GM21526 (cell line): Measurements from ENCODE around the gene CACNA1B.
"Not testable (repeated sequence)": the region's sequence is repeated elsewhere in the genome, so short reads cannot be mapped to it uniquely, and the experiment has no call there.

Experiments used
- ATAC-seq: cut with Tn5 transposase; IDR thresholded peaks from one replicate; pipeline ENCODE4 v1.9.1; 2021; ENCODE audit warnings: moderate library complexity; ENCODE audit not compliant: unreplicated experiment, low FRiP score

CACNA1B gene

GRCh38 chr9:138083873-138084272 is 206.3 kb downstream of the CACNA1B start:
- no peak for ATAC-seq

DNA sequence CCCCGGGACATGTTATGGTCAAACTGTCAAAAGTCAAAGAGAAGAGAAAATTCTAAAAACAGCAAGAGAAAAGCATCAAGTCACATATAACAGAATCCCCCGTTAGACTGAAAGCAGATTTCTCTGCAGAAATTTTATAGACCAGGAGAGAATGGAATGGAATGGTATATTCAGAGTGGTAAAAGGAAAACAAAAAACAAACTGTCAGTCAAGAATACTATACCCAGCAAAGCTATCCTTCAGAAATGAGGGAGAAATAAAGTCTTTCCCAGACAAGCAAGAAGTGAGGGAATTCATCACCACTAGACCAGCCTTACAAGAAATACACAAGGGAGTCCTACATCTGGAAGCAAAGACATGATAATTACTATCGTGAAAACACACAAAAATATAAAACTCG is 208.0 kb downstream of the CACNA1B start:
- no peak for ATAC-seq

- not testable (repeated sequence) for ATAC-seq
These were observed 214.5 kb downstream of the CACNA1B start for GRCh38 chr9:138092057-138092456.

DNA sequence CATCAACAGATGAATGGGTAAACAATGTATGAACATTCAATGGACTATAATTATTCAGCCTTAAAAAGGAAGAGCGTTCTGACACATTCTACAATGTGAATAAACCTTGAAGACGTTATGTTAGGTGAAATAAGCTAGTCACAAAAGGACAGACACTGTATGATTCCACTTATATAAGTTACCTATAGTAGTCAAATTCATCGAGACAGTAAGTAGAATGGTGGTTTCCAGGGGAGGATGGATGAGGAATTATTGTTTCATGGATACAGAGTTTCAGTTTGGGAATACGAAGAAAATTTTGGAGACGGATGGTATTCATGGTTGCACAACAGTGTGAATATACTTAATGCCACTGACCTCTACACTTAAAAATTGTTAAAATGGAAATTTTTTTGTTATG is 216.4 kb downstream of the CACNA1B start:
- no peak for ATAC-seq

DNA sequence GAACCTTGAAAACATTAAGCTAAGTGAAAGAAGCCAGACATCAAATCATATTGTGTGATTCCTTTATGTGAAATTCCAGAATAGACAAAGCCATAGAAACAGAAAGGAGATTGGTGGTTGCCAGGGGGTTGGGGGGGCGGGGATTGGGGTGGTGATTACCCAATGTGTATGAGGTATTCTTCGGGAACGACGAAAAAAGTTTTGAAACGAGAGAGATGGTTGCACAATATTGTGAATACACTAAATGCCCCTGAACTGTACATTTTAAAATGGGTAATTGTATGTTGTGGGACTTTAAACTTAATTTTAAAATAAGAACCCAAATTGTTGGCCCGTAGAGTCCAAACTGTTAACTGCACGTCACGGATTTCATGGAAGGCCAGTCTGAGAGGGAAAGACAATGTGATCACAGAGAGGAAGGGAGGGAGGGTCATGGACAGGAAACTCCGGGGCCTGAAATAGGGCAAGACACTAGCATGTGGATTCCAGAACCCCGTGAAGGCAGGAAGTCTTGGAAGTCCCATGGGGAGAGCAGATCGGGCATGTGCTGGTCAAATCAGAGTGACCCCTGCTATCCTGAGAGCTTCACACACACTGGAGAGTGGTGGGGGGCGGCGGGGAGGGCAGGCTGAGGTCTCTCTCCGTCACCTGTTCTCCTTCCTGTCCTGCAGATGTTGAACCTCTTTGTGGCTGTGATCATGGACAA is 218.4 kb downstream of the CACNA1B start:
- no peak for ATAC-seq

DNA sequence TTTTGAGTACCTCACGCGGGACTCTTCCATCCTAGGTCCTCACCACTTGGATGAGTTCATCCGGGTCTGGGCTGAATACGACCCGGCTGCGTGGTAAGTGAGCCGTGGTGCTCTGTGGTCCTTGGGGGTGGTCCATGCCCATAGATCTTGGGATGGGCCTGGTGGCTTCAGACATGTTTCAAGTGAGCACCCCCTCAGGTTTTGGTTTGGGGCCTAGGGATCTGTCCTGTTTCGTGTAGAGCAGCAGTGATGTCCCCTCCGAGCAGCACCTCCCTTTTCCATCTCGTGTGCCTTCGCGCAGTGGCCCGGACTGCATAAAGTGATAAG is 218.9 kb downstream of the CACNA1B start:
- ATAC-seq: no peak

DNA sequence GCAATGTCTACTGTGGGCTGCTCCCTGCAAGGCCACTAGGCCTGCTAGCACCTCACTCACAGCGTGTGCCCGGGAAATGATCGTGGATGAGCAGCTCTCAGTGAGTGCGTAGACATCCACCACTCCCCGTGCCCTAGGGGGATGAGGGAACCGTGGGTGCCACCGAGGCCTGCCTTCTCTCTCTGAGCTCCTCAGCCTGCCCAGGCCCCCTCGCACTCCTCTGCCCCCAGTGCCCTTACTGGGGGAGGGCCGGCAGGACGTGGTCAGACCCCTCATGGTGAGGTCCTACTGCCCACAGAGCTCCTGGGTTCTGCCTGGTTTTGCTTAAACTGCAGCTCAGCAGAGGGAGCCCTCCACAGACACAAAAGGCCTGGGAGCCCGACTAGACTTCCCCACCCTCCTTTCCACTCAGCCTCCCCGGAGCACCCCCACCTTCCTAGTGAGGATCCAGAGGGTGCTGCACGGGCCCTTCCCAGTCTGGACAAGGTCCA is 220.0 kb downstream of the CACNA1B start:
- no peak for ATAC-seq

GRCh38 chr9:138098116-138098907 is 220.7 kb downstream of the CACNA1B start:
- ATAC-seq: no peak

- ATAC-seq: no peak
These were observed 221.6 kb downstream of the CACNA1B start for GRCh38 chr9:138098908-138099791.

DNA sequence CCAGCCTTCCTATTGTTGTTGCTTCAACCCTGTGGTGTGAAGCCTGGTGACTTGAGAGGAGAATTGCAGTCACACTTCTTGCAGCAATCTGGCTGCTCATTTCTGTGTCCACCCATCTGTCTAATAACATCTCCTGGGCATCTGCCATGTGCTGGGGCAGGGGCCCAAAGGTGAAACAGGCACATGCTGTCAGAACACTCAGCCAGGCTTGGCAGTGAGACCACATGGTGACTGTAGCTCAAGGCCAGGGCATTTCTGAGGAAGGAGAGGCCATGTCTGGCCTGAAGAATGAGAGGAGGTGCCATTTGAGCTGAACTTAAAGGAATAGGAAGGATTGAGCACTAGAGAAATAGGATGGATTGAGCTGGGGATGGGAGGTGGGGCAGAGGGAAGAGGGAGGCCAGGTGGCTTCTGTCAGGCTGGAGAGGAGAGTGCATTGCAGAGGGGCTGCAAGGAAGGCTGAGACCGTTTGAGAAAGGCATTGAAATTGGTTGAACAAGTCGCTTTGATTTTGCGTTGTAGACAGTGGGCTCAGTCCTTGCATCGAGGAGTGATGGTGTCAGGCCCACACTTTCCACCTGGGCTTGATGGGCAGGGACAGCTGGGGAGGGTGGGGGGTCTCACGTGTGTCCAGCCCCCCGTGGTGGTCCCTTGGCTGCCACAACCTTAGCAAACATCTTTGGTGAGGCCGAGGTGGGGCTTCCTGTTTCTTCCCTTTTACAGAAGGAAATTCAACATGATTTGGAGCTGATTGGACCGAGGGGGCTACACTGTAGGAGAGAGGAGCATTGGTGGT is 222.4 kb downstream of the CACNA1B start:
- no peak for ATAC-seq

DNA sequence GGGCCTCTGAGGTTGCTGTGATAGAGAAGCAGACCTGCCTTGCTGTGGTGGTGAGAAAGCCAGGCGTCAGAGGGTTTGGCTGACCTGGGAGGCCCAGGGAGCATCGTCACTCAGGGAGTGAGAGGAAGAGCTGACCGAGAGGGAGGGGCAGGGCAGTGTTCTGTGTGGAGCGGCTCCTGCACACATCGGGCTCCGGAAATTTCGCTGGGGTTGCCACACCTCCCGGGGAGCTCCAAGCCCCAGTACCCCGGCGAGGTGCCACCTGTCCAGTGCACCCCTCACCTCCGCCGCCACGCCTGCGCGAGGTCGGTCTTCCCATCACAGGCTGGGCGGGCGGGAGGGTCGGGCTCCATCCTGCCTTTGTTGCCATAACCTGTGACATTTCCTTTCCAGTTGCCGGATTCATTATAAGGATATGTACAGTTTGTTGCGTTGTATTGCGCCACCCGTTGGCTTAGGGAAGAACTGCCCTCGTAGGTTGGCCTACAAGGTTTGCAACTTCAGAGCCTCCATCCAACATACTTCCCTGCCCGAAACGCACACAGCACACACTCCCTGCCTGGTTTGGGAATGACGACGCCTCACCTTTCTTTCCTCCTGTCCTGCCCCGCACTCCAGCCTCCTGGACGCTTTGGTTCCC is 223.2 kb downstream of the CACNA1B start:
- ATAC-seq: no peak

DNA sequence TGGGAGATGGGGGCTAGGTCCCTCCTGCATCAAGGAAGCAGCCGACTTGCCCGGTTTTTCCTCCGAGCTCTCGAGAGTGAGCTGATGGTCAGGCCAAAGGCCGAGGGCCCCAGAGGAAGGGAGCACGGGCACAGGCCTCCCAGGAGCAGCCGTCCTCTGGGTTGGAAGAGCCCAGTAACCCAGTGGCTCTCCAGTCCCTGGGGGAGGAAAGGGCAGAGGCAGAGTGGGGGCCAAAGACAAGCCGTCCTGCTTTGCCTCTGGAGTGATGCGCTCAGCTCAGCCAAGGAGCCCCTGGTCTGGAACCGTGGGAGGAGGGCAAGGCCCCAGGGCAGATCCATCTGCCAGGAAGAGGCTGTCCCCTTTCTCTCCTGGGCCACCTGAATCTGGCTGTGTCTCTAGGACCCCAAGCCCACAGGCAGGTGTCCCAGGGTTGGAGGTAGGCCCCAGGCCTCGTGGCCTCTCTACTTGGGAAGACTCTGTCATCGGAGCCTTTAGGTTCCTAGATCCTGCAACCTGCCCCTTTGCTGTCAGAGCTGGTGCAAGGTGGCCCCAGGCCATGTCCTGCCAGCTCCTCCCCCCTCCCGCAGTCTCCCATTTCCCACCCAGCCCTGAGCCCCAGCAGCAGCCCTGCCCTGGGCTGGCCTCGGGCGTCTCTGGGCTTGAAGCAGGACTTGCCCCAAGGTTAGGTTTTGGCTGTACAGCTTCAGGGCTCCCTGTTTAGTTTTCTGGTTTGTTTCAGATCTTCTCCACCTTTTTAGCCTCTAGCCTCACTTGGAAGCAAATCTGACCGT is 224.1 kb downstream of the CACNA1B start:
- ATAC-seq: no peak

GRCh38 chr9:138102246-138103051 is 224.9 kb downstream of the CACNA1B start:
- no peak for ATAC-seq

- no peak for ATAC-seq
These were observed 225.7 kb downstream of the CACNA1B start for GRCh38 chr9:138103111-138103848.

GRCh38 chr9:138103849-138104206 is 226.2 kb downstream of the CACNA1B start:
- ATAC-seq: no peak

- no peak for ATAC-seq
These were observed 226.9 kb downstream of the CACNA1B start for GRCh38 chr9:138104251-138105122.

DNA sequence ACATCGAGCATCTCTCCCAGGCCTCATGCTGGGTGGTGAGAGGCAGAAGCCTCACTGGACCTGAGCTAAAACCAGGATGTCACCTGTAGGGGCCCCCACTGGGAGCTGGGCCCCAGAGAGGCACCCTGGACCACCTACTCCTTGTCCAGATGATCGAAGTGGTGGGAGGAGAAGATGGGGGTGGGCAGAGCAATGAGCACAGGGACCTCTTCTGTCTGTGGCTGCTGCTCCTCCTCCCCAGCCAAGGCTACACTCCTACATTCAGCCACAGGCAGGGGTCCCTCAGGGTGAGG is 227.5 kb downstream of the CACNA1B start:
- no peak for ATAC-seq
